HG02884 (cell line): ENCODE measurements around the gene BCL6.

Experiments used
- ATAC-seq: cut with Tn5 transposase; IDR thresholded peaks from one replicate; pipeline ENCODE4 v1.9.1; 2021; ENCODE audit warnings: mild to moderate bottlenecking, moderate library complexity; ENCODE audit not compliant: unreplicated experiment

The BCL6 gene

GRCh38 chr3:187763850-187764648, 18.8 kb upstream of the BCL6 start:
- ATAC-seq: no peak

GRCh38 chr3:187762792-187763191, 17.5 kb upstream of the BCL6 start:
- no peak for ATAC-seq

- ATAC-seq: no peak
These were observed 14.3 kb upstream of the BCL6 start for GRCh38 chr3:187759601-187760000.

- ATAC-seq: no peak
These were observed 13.2 kb upstream of the BCL6 start for GRCh38 chr3:187758318-187758955.

GRCh38 chr3:187753516-187753915, 8.2 kb upstream of the BCL6 start:
- no peak for ATAC-seq

GRCh38 chr3:187750513-187751123, 5.3 kb upstream of the BCL6 start:
- no peak for ATAC-seq

GRCh38 chr3:187750006-187750512, 4.8 kb upstream of the BCL6 start:
- no peak for ATAC-seq

- no peak for ATAC-seq
These were observed 2.8 kb upstream of the BCL6 start for GRCh38 chr3:187748050-187748481.

GRCh38 chr3:187747506-187747905, 2.2 kb upstream of the BCL6 start:
- no peak for ATAC-seq

- ATAC-seq: no peak
These were observed 1.4 kb upstream of the BCL6 start for GRCh38 chr3:187746442-187747281.

- no peak for ATAC-seq
These were observed 782 bp upstream of the BCL6 start for GRCh38 chr3:187746059-187746441.

GRCh38 chr3:187744169-187745151, 808 bp downstream of the BCL6 start:
- no peak for ATAC-seq

- ATAC-seq: no peak
These were observed 1.8 kb downstream of the BCL6 start for GRCh38 chr3:187743195-187744141.

- no peak for ATAC-seq
These were observed 2.7 kb downstream of the BCL6 start for GRCh38 chr3:187742351-187743171.

GRCh38 chr3:187741403-187742350, 3.6 kb downstream of the BCL6 start:
- ATAC-seq: no peak
